RPMI7951 (cell line): ENCODE data around the gene GPR12. TPM values are rescaled to one million over a fixed set of nuclear protein-coding genes. Genes with fewer than 3 reads are reported as not detected.

Source experiments
- DNase-seq: peaks from one replicate; pipeline ENCODE4 v3.0.0-alpha.2; 2012; ENCODE audit warnings: low read depth
- total RNA-seq: library from RNA; depleted of rRNA; stranded (reverse); fragments of >200 nt; shearing (Covaris generic); gene quantifications from 2 replicates; pipeline ENCODE4 v1.2.3, GENCODE V29; 2014; rRNA removed

The GPR12 gene, protein sequence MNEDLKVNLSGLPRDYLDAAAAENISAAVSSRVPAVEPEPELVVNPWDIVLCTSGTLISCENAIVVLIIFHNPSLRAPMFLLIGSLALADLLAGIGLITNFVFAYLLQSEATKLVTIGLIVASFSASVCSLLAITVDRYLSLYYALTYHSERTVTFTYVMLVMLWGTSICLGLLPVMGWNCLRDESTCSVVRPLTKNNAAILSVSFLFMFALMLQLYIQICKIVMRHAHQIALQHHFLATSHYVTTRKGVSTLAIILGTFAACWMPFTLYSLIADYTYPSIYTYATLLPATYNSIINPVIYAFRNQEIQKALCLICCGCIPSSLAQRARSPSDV
- not detected in 2 replicates for total RNA-seq

DNA sequence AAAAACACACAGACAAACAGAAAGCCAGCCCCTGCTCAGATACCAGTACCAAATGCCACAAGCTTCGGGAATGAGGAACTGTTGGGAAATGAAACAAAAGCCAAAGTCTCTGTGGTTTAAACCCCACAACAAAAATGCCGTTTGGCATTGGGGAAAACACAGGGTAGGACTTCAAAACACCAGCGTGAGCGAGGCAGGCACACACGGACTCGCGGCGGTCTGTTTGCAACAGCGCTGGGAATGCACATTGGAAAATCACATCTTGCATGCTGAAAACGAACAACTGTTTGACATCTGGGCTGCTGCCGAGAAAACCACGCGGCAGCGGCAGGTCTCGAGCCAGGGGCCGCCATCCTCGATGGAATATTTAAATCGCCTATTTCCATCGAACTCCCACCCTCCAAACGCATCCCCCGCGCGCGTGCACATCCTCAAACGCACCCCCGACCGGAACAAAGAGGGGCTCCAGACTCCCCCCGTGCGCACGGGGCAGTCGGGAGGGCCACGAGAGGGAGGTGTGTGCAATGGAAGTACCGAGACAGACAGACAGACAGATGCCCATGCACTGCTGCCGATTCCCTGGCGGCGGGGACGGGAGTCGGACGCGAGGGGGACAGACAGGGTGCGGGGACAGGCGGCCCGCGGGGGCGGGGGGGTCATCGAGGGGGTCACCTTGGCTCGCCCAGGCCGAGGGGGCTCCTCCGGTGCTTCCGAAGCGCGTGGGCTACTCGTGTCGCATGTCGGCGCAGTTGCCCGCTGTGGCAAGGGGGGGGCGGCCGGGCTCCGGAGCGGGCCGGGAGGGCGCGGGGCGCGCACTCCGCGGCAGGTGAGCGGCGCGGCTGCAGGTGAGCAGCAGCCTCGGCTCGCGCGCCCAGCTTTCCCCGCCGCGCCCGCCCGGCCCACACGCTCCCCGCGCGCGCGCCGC is at the start of gene GPR12:
Gene GPR12 (minus strand): TSS at position 880 of the 925 bp plus-strand sequence. CDS start 959 bp downstream, outside the sequence.
- DNase-seq, result no peak

DNA sequence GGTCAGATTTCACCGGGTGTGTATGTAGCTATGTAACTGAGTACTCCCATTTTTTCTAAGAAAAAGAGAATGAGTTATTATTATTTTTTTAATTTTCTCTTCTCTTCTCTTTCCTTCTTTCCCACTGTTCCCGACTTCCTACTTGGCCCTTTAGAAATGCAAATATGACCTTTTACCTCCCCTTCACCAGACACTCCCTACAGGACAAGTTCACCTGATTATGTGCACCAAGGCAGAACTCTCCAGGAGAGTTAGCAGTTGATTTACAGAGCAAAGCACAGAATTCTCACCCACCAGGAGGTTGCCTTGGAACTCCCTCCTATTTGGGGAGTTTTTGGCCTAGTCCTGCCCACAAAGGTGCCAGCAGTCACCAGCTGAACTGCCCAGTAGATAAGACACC is 49.5 kb upstream of the GPR12 start:
- DNase-seq, result no peak

DNA sequence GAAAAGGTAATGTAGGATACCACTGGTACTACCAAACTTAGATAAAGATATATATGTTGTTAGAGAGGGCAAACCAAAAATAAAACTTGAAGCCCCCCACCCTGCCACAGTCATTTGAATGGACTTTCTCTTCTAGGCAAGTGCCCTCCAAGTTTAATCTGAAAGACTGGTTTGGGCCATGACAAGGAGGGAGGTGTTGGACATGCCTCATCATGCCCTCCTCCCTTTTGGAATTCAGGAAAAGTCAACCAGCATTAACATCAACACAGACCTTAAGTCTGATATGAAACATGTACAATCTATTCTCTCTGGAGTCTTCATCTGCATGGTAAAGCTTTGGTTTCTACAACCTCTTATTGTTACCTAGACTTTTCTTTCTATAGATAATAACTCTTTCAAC is 46.3 kb upstream of the GPR12 start:
- DNase-seq, result no peak

DNA sequence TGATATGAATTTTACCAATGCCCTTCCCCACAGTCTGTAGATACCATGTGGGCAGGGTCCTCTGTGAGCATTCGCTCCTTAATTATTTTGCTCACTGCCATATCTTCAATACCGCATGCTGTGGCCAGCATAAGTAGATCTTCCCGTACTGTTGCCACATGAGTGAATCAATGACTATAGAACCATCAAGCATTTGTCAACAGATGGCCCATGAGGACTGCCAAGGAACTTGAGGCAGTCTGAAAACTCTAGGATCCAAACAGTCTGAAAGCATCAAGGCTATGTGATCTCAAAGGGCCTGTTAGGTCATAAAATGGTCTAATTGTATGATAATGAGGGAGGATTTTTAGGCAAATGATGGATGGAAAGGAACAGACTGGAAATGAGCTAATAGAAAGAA is 27.4 kb upstream of the GPR12 start:
- no peak for DNase-seq

DNA sequence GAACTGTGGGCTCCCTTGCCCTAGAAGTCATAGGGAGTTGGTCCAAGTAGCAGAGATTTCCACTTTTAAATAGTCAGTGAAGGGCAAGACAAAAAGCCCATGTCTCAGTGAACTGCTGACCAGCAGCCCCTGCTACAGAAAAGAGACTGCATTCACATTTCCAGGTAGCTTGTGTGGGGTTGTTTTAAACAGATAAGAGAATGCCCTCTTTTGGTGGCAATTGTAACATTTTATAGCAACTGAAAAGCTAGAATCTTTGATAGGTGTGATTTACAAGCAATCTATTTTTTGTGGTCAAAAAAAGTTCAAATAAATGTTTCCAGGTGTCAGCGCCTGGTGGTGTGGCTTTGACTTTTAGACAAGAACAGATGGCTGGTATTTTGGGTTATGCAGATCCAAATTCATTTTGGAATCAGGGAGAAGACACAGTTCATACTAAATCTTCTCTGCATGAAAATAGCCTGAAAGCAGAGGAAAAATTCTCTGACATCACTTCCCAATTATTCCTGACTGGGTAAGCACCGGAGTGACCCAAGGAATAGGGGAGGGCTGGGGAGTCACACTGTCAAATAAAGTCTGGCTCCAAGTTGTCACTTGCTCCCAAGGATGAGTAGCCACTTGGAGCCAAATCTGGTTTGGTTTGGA is 26.2 kb upstream of the GPR12 start:
- no peak for DNase-seq

DNA sequence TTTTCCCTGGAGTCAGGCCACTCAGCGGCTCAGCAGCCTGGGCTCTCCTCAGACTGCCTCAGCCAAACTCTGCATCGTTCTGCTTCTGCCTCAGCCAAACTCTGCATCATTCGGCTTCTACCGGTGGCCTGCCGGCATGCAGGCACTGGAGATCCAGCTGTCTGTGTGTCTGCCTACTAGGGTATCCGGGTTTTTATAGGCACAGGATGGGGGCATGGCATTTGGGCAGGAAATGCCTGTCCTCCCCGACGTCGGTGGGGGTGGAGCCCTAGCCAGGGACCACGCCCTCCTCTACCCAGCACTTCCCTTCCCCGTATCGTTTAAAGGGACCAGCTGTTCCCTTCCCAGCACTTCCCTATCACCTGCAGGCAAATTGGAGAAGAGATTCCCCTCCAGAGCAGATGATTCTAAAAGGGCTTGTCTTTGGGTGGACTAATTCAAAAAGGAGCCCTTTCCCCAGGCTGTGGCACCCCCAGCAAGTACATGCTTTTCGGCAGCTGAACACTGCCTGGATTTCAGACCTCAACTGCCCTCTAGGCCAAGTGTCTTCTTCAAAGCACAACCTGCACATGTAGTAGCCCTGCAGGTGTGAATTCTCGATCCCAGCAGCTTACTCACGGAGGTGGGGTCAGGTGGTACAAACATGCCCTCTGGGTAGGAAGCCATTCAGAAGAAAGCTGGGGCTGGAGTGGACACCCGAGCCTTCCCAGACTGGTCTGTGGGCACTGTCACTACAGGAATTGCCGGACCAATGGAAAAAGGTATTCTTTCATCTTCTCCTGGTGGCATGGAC is 25.4 kb upstream of the GPR12 start:
- peak; percentile 26 for DNase-seq

DNA sequence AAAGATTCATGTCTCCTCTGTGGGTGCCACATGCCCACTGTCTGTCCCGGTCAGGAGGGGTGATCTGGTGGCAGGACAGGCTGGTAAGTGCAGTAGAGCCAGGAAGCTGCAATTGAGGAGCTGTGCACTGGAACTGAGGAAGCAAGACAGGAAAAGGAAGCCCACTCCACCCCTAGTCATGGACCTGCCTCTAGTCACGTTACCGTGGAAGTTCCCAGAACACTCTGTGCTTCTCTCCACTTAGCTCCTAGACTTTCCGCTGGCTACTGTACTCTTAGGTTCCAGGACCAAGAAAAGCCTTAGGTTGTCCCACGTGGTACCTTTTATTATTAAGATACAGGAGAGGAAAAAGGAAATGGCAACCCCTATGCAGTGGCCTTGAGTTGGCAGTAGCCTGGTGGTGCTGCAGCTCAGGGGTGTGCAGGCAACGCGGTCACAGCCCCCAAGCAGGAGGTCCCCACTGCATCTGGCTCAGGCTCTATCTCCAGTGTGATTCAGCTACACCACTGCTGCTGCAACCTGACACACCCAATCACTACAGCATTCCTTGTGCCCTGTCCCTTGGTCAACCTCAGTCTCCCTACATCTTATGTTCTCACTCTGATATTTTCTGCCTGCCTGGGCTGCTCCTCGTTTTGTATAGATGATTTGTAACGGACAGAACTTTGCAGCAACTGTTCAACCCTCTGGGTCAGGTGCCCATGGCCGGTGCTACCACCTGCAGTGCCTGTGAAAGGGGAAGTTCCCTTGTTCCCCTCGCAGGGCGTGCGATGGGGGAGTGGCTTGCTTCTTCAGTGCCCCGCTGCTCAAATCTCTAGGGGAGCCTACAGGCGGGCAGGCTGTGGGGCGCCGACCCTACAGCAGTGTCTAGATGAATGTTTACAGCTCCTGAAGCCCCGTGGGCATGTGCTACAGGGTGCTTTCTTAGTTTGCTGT is 24.4 kb upstream of the GPR12 start:
- no peak for DNase-seq

DNA sequence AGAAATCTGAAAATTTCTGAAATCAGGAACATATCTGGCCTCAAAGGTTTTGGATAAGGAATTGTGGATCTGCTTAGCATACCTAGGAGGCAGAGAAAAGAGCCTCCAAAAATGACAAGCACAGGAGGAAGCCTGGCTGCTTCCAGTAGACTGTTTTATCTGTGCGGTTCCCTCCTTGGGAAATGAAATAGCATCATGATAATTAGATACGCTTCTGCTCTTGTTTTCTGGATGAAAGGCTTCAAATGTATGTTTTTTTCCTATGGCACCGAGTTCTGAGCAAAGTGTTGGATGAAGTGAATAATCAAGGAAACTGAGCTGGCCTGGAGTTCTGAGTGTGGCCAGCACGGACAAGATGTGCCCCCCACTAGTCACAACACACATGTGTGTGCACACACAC is 19.8 kb upstream of the GPR12 start:
- DNase-seq, result no peak

DNA sequence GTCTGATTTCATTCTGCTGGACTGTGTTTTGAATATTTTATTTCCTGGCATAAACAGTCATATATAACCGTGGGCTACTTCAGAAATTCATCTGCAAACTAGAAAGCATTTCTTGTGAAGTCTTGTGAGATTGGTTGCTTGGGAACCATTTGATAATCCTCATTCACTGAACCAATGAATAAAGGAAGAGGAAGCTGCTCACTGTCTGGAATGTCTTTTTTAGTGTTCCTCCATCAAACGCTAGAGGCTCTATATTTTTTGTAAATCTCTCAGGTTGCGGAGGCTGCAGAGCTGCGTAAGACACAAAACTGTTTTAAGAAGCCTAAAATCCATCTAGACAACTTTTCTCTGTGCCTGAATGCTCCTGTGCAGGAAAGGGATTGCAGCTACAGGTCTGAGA is 18.7 kb upstream of the GPR12 start:
- DNase-seq, result no peak

DNA sequence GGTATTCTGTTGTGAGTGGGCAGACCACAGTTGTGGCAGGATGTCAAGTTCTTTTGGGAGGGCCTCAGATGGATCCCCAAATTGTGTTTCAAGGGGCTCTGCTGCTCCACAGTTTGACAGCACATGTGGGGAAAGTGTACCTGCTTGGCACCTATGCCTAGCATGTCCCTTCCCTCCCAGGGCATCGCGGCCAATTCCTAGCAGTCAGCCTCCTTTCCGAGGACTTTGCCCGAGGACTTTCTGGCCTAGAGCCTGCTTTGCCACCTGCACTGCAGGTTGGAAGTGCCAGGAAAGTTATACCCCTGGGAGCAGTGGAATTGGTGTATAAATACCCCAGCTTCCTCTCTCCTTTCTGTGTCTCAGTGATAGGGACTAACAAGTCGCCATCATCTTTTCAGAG is 11.9 kb upstream of the GPR12 start:
- DNase-seq, result no peak

DNA sequence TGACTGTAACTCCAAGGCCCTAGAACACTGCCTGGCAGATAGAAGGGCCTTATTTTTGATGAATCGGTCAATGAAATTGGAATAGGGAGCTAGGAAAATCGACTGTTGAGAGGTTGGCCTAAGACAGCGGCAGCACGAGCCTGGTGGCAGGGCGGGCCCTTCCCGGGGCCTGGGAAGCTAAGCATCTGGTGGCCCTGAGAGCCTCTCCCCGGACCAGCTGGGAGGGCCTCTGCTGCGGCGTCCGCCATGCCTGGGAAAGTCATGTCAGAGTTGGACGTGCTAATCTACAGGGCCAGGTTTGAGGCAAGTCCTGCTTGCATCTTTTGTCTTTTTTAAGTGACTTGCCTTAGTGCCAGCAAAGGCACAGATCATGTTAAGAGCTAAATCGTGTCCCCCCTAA is 11.2 kb upstream of the GPR12 start:
- no peak for DNase-seq

DNA sequence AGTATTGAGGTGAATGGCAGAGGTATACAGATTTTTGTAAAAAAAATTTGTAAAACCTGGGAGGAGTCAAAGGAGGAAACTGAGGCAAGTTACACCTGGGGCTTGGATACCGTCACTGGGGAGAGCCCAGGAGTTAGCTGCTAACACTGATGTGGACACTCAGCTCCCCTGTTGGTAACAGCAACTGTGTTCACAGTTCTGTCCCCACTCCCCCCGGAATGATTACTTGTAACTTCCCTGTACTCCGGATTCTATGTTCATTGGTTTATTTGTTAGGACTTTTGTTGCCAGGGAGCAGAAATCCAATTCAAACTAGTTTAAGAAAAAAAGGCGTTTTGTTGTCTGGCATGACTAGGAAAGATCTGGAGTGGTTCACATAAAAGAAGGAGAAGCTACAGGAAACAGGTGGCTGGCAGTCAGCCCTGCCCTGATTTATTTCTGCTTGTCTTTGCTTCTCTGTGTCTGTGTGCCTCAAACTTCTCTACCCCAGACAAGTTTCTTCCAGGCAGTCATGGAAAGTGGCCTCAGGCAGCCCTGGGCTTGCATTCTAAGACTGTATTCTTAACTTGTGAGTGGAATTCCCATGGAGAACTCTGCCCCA is 2.3 kb upstream of the GPR12 start:
- no peak for DNase-seq

DNA sequence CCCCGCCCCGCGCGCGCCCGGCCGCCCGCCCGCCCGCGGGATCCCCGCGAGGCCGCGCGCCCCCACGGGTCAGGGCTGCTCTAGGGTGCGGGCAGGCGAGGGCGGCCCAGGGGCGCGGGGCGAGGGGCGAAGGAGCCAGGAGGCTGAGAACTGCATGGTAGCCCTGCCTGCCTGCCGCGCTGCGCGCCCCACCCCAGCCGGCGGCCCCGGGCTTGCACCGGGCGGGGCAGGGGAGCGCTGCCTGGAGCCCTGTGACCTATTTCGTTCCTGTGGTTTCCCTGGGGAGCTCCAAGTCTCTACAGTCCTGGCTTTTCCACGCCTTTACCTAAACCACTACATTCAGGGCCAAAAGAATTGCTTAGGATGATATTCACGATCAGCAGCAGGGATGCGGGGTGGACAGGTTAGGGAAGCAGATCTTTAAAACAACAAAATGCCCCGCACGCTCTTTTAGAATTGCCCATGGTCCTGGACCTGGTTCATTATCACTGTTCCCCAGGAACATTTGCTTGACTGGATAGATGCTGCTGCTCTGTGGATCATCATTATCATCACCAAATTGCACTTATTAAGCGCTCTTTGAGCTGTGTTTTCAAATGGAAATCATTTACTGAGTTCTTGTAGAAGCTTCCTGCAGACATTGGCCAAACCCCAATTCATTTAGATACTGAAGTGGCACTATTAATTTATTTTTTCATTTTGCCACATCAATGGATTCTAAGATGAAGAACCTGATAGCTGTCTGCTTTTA is 421 bp upstream of the GPR12 start:
- no peak for DNase-seq

DNA sequence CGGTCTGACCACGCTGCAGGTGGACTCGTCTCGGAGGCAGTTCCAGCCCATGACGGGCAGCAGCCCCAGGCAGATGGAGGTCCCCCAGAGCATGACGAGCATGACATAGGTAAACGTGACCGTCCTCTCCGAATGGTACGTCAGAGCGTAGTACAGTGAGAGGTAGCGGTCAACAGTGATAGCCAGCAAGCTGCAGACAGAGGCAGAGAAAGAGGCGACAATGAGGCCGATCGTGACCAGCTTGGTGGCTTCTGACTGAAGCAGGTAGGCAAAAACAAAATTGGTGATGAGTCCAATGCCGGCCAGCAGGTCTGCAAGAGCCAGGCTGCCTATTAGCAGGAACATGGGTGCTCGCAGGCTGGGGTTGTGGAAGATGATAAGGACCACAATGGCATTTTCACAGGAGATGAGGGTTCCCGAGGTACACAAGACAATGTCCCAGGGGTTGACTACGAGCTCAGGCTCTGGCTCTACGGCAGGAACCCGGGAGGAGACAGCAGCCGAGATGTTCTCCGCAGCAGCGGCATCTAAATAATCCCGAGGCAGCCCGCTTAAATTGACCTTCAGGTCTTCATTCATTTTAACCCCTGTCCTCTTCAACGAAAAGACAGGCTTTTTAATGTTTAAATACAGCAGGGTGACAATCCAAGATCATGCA is 1.2 kb downstream of the GPR12 start:
- DNase-seq, result no peak

DNA sequence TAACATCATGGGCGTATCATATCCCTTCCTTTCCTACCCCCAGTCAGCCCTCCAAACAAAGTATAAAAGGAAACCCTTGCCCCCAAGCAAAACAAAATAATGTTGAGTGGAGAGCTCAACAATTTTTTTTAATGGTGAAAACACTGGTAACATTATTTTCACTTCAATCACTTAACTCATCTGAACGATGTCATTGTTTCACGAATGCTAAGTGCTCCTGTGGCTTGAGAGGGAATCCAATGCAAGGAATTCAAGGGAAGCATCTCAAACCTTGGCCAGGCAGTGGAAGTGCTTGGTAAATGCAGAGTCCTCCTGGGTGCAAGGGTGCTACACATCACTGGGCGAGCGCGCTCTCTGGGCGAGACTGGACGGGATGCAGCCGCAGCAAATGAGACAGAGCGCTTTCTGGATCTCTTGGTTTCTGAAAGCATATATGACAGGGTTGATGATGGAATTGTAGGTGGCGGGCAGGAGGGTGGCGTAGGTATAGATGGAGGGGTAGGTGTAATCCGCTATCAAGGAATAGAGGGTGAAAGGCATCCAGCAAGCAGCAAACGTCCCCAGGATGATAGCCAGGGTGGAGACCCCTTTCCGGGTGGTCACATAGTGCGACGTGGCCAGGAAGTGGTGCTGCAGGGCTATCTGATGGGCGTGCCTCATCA is 2.0 kb downstream of the GPR12 start:
- DNase-seq, result no peak

DNA sequence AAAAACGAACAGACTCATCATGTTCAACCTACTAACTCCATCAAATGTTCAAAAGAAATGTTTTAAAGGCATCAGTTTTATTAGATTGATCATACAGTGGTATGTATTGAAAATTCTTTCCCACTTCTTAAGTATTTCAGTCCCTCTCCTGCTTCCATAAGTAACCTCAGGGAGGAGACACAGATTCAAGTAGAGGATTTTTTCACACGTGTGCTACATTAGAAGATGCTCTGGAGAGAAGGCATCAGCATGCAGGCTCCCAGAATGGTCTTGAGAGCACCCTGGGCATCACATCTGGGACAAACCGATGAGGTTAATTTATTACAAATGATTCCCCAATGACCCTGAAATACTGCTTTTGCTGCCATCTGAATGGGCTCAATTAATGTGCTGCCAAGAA is 3.6 kb downstream of the GPR12 start:
- no peak for DNase-seq

DNA sequence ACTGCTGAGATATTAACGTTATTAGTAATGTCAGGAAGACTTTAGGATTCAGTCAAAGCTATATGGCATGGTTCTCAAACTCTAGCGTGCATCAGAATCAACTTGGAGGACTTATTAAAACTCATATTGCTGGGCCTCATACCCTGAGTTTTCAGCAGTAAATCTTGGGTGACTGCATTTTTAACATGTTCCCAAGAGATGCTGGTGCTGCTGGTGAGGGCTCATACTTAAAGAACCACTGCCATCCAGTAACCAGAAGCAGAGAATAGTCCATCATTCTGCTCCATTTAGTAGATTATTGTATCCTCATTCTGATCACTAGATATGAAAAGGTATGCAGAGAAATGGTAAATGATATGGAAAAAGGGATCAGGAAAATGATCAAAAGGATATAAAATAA is 7.9 kb downstream of the GPR12 start:
- no peak for DNase-seq

DNA sequence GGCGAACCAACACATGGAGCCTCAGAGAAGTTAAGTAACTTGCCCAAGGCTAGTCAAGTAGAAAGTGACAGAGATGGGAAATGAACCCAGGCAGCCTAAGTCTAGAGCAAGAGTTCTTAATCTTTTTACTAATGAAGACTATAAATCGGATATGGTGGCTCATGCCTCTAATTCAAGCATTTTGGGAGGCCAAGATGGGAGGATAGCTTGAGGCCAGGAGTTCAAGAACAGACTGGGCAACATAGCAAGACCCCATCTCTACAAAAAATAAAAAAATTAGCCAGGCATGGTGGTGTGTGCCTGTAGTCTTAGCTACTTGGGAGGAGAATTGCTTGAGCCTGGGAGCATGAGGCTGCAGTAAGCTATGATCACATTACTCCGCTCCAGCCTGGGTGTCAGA is 10.7 kb downstream of the GPR12 start:
- no peak for DNase-seq
